Cardiac muscle cell (in vitro differentiated cells and primary cell): ENCODE measurements around the gene SCNN1G. TPM values are rescaled to one million over a fixed set of nuclear protein-coding genes. Genes with fewer than 3 reads are reported as not detected.

Experiments
- DNase-seq, 2 donors: peaks; one replicate each; pipeline versions ENCODE4 v3.0.0 to v3.0.0-alpha.2; 2010 to 2017; ENCODE audit warnings: low read depth in 1 of 2, low spot score in 1 of 2
- H3K27ac ChIP-seq: fragments of 200-600 bp; sonication (generic); 2 replicates; pipeline ENCODE4 v1.5.1; 2016
- H3K27me3 ChIP-seq: fragments of 200-600 bp; sonication (generic); 2 replicates; pipeline ENCODE4 v1.6.0; 2016; ENCODE audit warnings: control low read depth
- H3K36me3 ChIP-seq: fragments of 200-600 bp; sonication (generic); 2 replicates; pipeline ENCODE4 v1.5.1; 2016; ENCODE audit warnings: control low read depth
- H3K4me1 ChIP-seq: fragments of 200-600 bp; sonication (generic); 2 replicates; pipeline ENCODE4 v1.8.1; 2017; ENCODE audit warnings: low read depth, mild to moderate bottlenecking, mixed run types
- H3K4me3 ChIP-seq: fragments of 200-600 bp; sonication (generic); 2 replicates; pipeline ENCODE4 v1.5.1; 2016; ENCODE audit warnings: mild to moderate bottlenecking
- H3K9me3 ChIP-seq: fragments of 200-600 bp; sonication (generic); 2 replicates; pipeline ENCODE4 v1.5.1; 2017; ENCODE audit warnings: low read depth, mild to moderate bottlenecking, control low read depth
- polyA plus RNA-seq: library from polyadenylated mRNA; unstranded; fragments of >200 nt; fragmentation: Nextera tagmentation; extraction: Ambion mirVana; gene quantifications from 2 replicates; pipeline ENCODE4 v1.2.1, GENCODE V29; 2016
- total RNA-seq: library from RNA; depleted of rRNA; stranded (reverse); fragments of >200 nt; gene quantifications from 2 replicates; pipeline ENCODE4 v1.2.3, GENCODE V29; 2016
- TF ChIP-seq, protein P1 (sequence below): IDR thresholded peaks from 2 replicates; pipeline ENCODE4 v1.5.1; 2012; ENCODE audit warnings: low read depth, mild to moderate bottlenecking, low read length

SCNN1G gene
- total and polyA plus RNA-seq, 2 experiments from 2014 or later = not detected

GRCh38 chr16:23145186-23145585, 37.4 kb upstream of the SCNN1G start:
- H3K4me3 ChIP-seq = no peak overlapping the region
- TF ChIP-seq, protein P1, sequence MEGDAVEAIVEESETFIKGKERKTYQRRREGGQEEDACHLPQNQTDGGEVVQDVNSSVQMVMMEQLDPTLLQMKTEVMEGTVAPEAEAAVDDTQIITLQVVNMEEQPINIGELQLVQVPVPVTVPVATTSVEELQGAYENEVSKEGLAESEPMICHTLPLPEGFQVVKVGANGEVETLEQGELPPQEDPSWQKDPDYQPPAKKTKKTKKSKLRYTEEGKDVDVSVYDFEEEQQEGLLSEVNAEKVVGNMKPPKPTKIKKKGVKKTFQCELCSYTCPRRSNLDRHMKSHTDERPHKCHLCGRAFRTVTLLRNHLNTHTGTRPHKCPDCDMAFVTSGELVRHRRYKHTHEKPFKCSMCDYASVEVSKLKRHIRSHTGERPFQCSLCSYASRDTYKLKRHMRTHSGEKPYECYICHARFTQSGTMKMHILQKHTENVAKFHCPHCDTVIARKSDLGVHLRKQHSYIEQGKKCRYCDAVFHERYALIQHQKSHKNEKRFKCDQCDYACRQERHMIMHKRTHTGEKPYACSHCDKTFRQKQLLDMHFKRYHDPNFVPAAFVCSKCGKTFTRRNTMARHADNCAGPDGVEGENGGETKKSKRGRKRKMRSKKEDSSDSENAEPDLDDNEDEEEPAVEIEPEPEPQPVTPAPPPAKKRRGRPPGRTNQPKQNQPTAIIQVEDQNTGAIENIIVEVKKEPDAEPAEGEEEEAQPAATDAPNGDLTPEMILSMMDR = no peak
- H3K4me1 ChIP-seq = peaks cover 37% of the 10 kb centered on the region
- no peak for DNase-seq
- H3K9me3 ChIP-seq = no peaks in the 10 kb centered on the region
- no peaks in the 10 kb centered on the region for H3K36me3 ChIP-seq
- no peak overlapping the region for H3K27ac ChIP-seq
- no peaks in the 10 kb centered on the region for H3K27me3 ChIP-seq

DNA sequence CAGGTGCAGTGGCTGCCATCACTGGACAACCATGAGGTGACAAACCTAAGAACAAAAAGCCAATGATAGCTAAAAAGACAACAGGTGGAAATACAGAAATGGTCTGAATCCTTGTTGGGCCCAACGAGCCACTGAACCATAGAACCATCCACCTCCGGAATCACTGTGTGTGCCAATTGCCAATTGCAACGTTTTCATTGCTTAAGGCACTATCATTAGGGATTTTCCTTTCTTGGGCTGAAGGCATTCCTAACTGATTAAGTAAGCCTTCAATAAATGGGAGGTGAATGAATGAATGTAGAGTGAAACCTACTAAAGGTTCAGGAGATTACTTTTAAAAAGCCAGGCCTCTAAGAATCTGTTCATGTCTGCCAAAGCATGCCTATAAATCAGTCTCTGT, 36.9 kb upstream of the SCNN1G start:
- Histone ChIP-seq H3K36me3 (no peaks in the 10 kb centered on the region), H3K27me3 (no peaks in the 10 kb centered on the region), H3K9me3 (no peaks in the 10 kb centered on the region), H3K4me1 (peaks cover 33% of the 10 kb centered on the region), H3K4me3 (no peak overlapping the region), H3K27ac (no peak overlapping the region)
- TF ChIP-seq, protein P1 = no peak
- peak in 1 of 2 donors; percentile 62 for DNase-seq

DNA sequence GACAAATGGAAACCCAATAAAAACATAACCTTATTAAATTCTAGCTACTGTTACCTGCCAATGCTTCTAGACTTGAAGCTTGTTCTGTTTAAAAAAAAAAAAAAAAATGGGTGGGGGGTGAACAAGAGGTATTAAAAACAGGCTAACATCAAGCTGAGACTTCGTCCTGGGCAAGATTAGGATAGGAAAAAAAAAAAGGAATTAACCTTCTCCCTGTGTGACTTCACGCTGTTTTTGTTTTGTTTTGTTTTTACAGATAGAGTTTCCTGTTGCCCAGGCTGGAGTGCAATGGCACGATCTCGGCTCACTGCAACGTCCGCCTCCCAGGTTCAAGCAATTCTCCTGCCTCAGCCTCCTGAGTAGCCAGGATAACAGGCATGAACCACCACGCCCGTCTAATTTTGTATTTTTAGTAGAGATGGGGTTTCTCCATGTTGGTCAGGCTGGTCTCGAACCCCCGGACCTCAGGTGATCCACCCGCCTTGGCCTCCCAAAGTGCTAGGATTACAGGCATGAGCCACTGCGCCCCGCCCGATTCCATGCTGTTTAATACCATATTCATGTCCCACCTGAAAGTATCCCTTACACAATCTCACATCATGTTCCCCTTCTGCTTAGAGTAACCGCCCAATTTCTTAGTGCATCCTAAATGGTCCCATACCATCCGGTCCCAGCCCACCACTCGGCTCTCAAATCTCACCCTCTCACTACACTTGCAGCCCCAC, 35.5 kb upstream of the SCNN1G start:
- TF ChIP-seq, protein P1 = no peak
- no peaks in the 10 kb centered on the region for H3K9me3 ChIP-seq
- DNase-seq = no peak
- H3K36me3 ChIP-seq = no peaks in the 10 kb centered on the region
- no peak overlapping the region for H3K4me3 ChIP-seq
- H3K4me1 ChIP-seq = peaks cover 19% of the 10 kb centered on the region
- H3K27ac ChIP-seq = no peak overlapping the region
- no peaks in the 10 kb centered on the region for H3K27me3 ChIP-seq

GRCh38 chr16:23147666-23148065, 34.9 kb upstream of the SCNN1G start:
- no peak for DNase-seq
- TF ChIP-seq, protein P1 = no peak
- H3K9me3 ChIP-seq = no peaks in the 10 kb centered on the region
- H3K4me3 ChIP-seq = peak overlapping the region; percentile 58
- no peak overlapping the region for H3K27ac ChIP-seq
- peaks cover 12% of the 10 kb centered on the region for H3K4me1 ChIP-seq
- H3K36me3 ChIP-seq = no peaks in the 10 kb centered on the region
- H3K27me3 ChIP-seq = peaks cover 3% of the 10 kb centered on the region

GRCh38 chr16:23148166-23148512, 34.4 kb upstream of the SCNN1G start:
- Histone ChIP-seq H3K36me3 (no peaks in the 10 kb centered on the region), H3K27ac (no peak overlapping the region), H3K27me3 (peaks cover 3% of the 10 kb centered on the region), H3K4me1 (peaks cover 8% of the 10 kb centered on the region), H3K9me3 (no peaks in the 10 kb centered on the region), H3K4me3 (peak overlapping the region; percentile 58)
- DNase-seq = no peak
- TF ChIP-seq, protein P1 = no peak
